GM21723 (cell line): ENCODE results near the gene KCNK18.
"Not testable (repeated sequence)": the region's sequence is repeated elsewhere in the genome, so short reads cannot be mapped to it uniquely, and the experiment has no call there.

Experiments used
- ATAC-seq: cut with Tn5 transposase; IDR thresholded peaks from one replicate; pipeline ENCODE4 v1.9.1; 2021; ENCODE audit warnings: mild to moderate bottlenecking, moderate library complexity; ENCODE audit not compliant: unreplicated experiment

KCNK18 gene

GRCh38 chr10:117218654-117219053 lies 21.4 kb downstream of the KCNK18 start:
- ATAC-seq: no peak

- no peak for ATAC-seq
These were observed 23.9 kb downstream of the KCNK18 start for GRCh38 chr10:117221156-117221711.

GRCh38 chr10:117222552-117222951 lies 25.3 kb downstream of the KCNK18 start:
- ATAC-seq: no peak

- no peak for ATAC-seq
These were observed 25.8 kb downstream of the KCNK18 start for GRCh38 chr10:117222976-117223692.

GRCh38 chr10:117223693-117224430 lies 26.6 kb downstream of the KCNK18 start:
- no peak for ATAC-seq

- no peak for ATAC-seq
These were observed 27.6 kb downstream of the KCNK18 start for GRCh38 chr10:117224881-117225280.

GRCh38 chr10:117226813-117227451 lies 29.6 kb downstream of the KCNK18 start:
- ATAC-seq: no peak

GRCh38 chr10:117228210-117228609 lies 30.9 kb downstream of the KCNK18 start:
- ATAC-seq: no peak

- ATAC-seq: not testable (repeated sequence)
These were observed 32.8 kb downstream of the KCNK18 start for GRCh38 chr10:117230107-117230506.

- no peak for ATAC-seq
These were observed 40.2 kb downstream of the KCNK18 start for GRCh38 chr10:117237401-117237991.

GRCh38 chr10:117239051-117239450 lies 41.8 kb downstream of the KCNK18 start:
- no peak for ATAC-seq

GRCh38 chr10:117239721-117240620 lies 42.7 kb downstream of the KCNK18 start:
- no peak for ATAC-seq

- no peak for ATAC-seq
These were observed 43.6 kb downstream of the KCNK18 start, which contains the start of gene SLC18A2 for GRCh38 chr10:117240621-117241529. Gene SLC18A2 (plus strand): TSS chr10:117241114. CDS start chr10:117241694, 580 bp downstream.

GRCh38 chr10:117241541-117242462 lies 44.5 kb downstream of the KCNK18 start:
- no peak for ATAC-seq

- ATAC-seq: no peak
These were observed 45.2 kb downstream of the KCNK18 start for GRCh38 chr10:117242463-117242832.

- ATAC-seq: no peak
These were observed 49.8 kb downstream of the KCNK18 start for GRCh38 chr10:117246997-117247671.

GRCh38 chr10:117248750-117249465 lies 51.6 kb downstream of the KCNK18 start:
- ATAC-seq: no peak
